Thoracic aorta endothelial cell (primary cell): ENCODE measurements around the gene OR2T29. TPM values are rescaled to one million over a fixed set of nuclear protein-coding genes. Genes with fewer than 3 reads are reported as not detected.

ENCODE experiments used
- small RNA-seq: library from RNA; depleted of rRNA; stranded (forward); fragments of <200 nt; gene quantifications from one replicate; pipeline ENCODE3, GENCODE V24; 2012
- total RNA-seq: library from RNA; depleted of rRNA; stranded (reverse); fragments of >200 nt; gene quantifications from 2 replicates; pipeline ENCODE4 v1.2.3, GENCODE V29; 2012

Gene OR2T29, protein sequence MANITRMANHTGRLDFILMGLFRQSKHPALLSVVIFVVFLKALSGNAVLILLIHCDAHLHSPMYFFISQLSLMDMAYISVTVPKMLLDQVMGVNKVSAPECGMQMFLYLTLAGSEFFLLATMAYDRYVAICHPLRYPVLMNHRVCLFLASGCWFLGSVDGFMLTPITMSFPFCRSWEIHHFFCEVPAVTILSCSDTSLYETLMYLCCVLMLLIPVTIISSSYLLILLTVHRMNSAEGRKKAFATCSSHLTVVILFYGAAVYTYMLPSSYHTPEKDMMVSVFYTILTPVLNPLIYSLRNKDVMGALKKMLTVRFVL
- not detected in 2 replicates for total RNA-seq

GRCh38 chr1:248562672-248563071, at the start of gene OR2T29:
Gene OR2T29 (minus strand): TSS chr1:248562772. CDS start chr1:248559491, 3,281 bp downstream.

DNA sequence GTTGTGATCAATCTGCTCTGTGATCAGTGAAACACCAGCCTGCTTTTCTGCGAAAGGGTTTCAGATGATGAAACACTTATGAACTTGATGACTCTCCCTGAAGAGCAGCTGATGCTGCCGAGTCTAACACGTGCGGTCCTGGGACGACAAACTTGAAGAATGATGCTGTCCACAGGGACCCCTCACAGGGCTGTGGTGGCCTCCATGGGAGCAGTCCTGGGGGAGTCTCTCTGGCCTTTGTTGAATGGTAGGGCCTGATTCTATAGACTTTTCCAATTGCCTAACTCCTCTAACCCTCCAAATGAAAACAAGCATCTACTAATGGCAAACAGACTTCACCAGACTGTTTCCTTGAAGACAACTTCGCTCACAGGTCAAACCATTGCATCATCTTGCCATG, 35.0 kb upstream of the OR2T29 start, which contains the start of gene OR2T10:
TSS of gene OR2T10 (minus strand) at position 112 of the 400 bp plus-strand sequence. CDS start 3,932 bp downstream, outside the sequence.

DNA sequence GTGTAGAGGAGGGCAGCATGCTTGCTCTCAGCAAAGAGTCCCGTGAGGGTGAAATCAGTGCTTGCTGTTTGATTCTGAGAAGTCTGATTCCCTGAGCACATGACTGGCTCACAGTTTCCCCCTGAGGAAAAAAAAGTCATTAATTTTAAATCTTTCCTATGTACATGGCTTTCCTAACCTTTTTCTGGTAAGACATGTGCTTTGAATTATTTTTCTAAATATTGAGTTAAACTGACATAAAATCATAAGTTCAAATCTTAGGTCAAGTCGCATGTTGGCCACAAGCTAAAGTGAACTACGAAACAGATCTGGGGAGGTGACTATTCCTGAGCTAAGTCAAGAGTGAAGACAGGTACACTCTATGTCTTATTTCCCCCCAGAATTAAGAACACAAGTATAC, 12.1 kb upstream of the OR2T29 start, which contains the start of gene OR2T34:
TSS of gene OR2T34 (minus strand) at position 101 of the 400 bp plus-strand sequence. CDS start at position 101, 0 bp downstream.

DNA sequence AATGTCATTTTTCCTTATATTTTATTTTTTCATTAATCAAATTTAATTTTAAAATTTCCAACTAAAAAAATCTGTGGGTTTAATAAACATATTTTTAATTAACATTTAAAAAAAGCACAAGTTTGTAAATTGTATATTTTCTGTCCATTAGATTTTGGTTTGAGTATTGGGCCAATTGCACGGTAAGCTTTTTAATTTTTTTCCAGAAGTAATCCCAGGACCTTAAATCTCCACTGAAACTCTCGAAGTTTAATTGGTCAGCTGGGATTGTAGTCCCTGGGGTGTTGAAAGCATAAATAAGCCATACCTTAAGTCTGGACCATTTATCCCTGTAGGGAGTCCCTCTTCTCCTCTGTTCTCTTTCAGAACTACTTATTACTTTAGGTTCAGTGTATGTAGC, 54.8 kb downstream of the OR2T29 start, which contains the start of gene OR2G6:
TSS of gene OR2G6 (plus strand) at position 301 of the 400 bp plus-strand sequence. CDS start 13,574 bp downstream, outside the sequence.

Small RNA genes lying within 50 kb of the gene (small RNA-seq; reads per million reads assigned to genes)
- gene RF00019: not detected

Other genes with a start within 250 kb of the OR2T29 start
- not detected in 2 replicates for gene OR2M7, start 238.2 kb downstream of the OR2T29 start, total RNA-seq
- not detected in 2 replicates for gene OR14C36, start 214.0 kb downstream of the OR2T29 start, total RNA-seq
- gene OR2T4, start 201.1 kb downstream of the OR2T29 start, total RNA-seq: not detected in 2 replicates
- gene OR2T6, start 187.0 kb downstream of the OR2T29 start, total RNA-seq: not detected in 2 replicates
- not detected in 2 replicates for gene OR2T1, start 159.7 kb downstream of the OR2T29 start, total RNA-seq
- gene OR2T2, start 117.1 kb downstream of the OR2T29 start, total RNA-seq: not detected in 2 replicates
- gene OR2T3, start 89.4 kb downstream of the OR2T29 start, total RNA-seq: not detected in 2 replicates
- not detected in 2 replicates for gene OR2T5, start 74.2 kb downstream of the OR2T29 start, total RNA-seq
- gene OR2G6, start 54.7 kb downstream of the OR2T29 start, total RNA-seq: not detected in 2 replicates
- not detected in 2 replicates for gene OR2T34, start 12.0 kb upstream of the OR2T29 start, total RNA-seq
- not detected in 2 replicates for gene OR2T10, start 34.9 kb upstream of the OR2T29 start, total RNA-seq
- gene OR2T11, start 72.3 kb upstream of the OR2T29 start, total RNA-seq: not detected in 2 replicates
- not detected in 2 replicates for gene OR2T35, start 82.5 kb upstream of the OR2T29 start, total RNA-seq
- not detected in 2 replicates for gene OR2T27, start 92.8 kb upstream of the OR2T29 start, total RNA-seq
- gene OR14I1, start 140.0 kb upstream of the OR2T29 start, total RNA-seq: not detected in 2 replicates
- gene LYPD8, start 193.0 kb upstream of the OR2T29 start, total RNA-seq: not detected in 2 replicates